Endothelial cell of umbilical vein (primary cell): ENCODE results near the gene CITED2. TPM values are rescaled to one million over a fixed set of nuclear protein-coding genes. Genes with fewer than 3 reads are reported as not detected.

ENCODE experiments used
- BruUV-seq: library from RNA; stranded (reverse); fragments of 400-500 nt; replicated peaks from 2 replicates; lab custom pipeline; 2021; lab: Mats Ljungman, UMichigan
- CTCF ChIA-PET: fragments of 300-600, 350-600 bp; sonication (Branson Sonifier 250); formaldehyde crosslinking; loops from one replicate; lab custom pipeline; 2021; ENCODE audit warnings: antibody characterized with exemption, inconsistent platforms; lab: Charles Lee
- POLR2A ChIA-PET: fragments of 300-600, 350-600 bp; sonication (Branson Sonifier 250); formaldehyde crosslinking; loops from one replicate; lab custom pipeline; 2021; ENCODE audit warnings: antibody characterized with exemption, inconsistent platforms; lab: Charles Lee
- DNase-seq: peaks from one replicate; pipeline ENCODE4 v3.0.0-alpha.2; 2011; ENCODE audit warnings: low read depth, low spot score
- FAIRE-seq: peaks from 2 replicates; lab custom pipeline; 2011; peaks lifted over from hg19 to GRCh38; lab: Jason Lieb, UNC
- H2AFZ ChIP-seq: 2 replicates; pipeline ENCODE4 v1.6.0; 2012; ENCODE audit warnings: low read depth, low read length, control low read depth, inconsistent platforms
- H3K27ac ChIP-seq: 2 replicates; pipeline ENCODE4 v1.5.1; 2011; ENCODE audit warnings: low read depth, mild to moderate bottlenecking, control low read depth, low read length, moderate library complexity; ENCODE audit not compliant: insufficient read depth
- H3K27me3 ChIP-seq, 2 experiments: 2 replicates each; pipeline versions ENCODE4 v1.6.0 to v1.6.1; 2011; ENCODE audit warnings: low read length in 2 of 2, mixed read lengths in 1 of 2; ENCODE audit not compliant: control insufficient read depth in 2 of 2, insufficient read depth in 2 of 2
- H3K36me3 ChIP-seq, 2 experiments: 2 replicates in 1 of 2; 3 replicates in 1 of 2; pipeline ENCODE4 v1.5.1; 2011; ENCODE audit warnings: low read length in 2 of 2, mild to moderate bottlenecking in 1 of 2, moderate library complexity in 1 of 2; ENCODE audit not compliant: control insufficient read depth in 2 of 2, insufficient read depth in 2 of 2; ENCODE audit errors: extremely low read depth in 1 of 2
- H3K4me1 ChIP-seq: 3 replicates; pipeline ENCODE4 v1.5.1; 2011; ENCODE audit warnings: mild to moderate bottlenecking, low read length; ENCODE audit not compliant: control insufficient read depth, insufficient read depth; ENCODE audit errors: extremely low read depth
- H3K4me2 ChIP-seq: 2 replicates; pipeline ENCODE4 v1.6.1; 2011; ENCODE audit warnings: low read length, control low read depth, mixed read lengths; ENCODE audit not compliant: insufficient read depth
- H3K4me3 ChIP-seq, 3 experiments: fragments of 200-600 bp in 1 of 3; sonication (generic), shearing (Covaris generic) in 1 of 3; replicated peaks in 1 of 3; 2 replicates each; pipeline ENCODE4 v1.5.1; 2011 to 2016; ENCODE audit warnings: control low read depth in 3 of 3, low read length in 3 of 3, mild to moderate bottlenecking in 2 of 3, inconsistent platforms in 1 of 3, low read depth in 1 of 3, moderate library complexity in 1 of 3; ENCODE audit not compliant: insufficient read depth in 1 of 3
- H3K79me2 ChIP-seq: 2 replicates; pipeline ENCODE4 v1.6.0; 2012; ENCODE audit warnings: low read length, inconsistent platforms; ENCODE audit not compliant: control insufficient read depth, insufficient read depth
- H3K9ac ChIP-seq: replicated peaks from 2 replicates; pipeline ENCODE3; 2011; ENCODE audit warnings: low read length, control low read depth; ENCODE audit not compliant: insufficient read depth; ENCODE audit errors: extremely low read depth
- H3K9me1 ChIP-seq: replicated peaks from 3 replicates; pipeline ENCODE4 v1.6.0; 2011; ENCODE audit warnings: mild to moderate bottlenecking, low read length; ENCODE audit not compliant: control insufficient read depth, insufficient read depth; ENCODE audit errors: extremely low read depth
- H3K9me3 ChIP-seq: replicated peaks from 2 replicates; pipeline ENCODE4 v1.5.1; 2012; ENCODE audit warnings: low read length, inconsistent platforms; ENCODE audit not compliant: control insufficient read depth, insufficient read depth
- H4K20me1 ChIP-seq: replicated peaks from 2 replicates; pipeline ENCODE3; 2011; ENCODE audit warnings: mild to moderate bottlenecking, low read length; ENCODE audit not compliant: control insufficient read depth, insufficient read depth; ENCODE audit errors: extremely low read depth
- EZH2 ChIP-seq: IDR thresholded peaks from 2 replicates; pipeline ENCODE4 v1.6.1; 2012; ENCODE audit warnings: borderline replicate concordance, low read depth, mild to moderate bottlenecking, moderate library complexity, low read length, inconsistent platforms; ENCODE audit not compliant: severe bottlenecking
- FOS ChIP-seq: IDR thresholded peaks from 2 replicates; pipeline ENCODE4 v1.6.1; 2011; ENCODE audit warnings: mild to moderate bottlenecking, low read length, moderate library complexity, borderline replicate concordance; ENCODE audit not compliant: insufficient read depth
- JUN ChIP-seq: IDR thresholded peaks from 2 replicates; pipeline ENCODE4 v1.6.1; 2011; ENCODE audit warnings: borderline replicate concordance, low read depth; ENCODE audit not compliant: insufficient read length, insufficient read depth
- MAX ChIP-seq: IDR thresholded peaks from 2 replicates; pipeline ENCODE4 v1.6.1; 2011; ENCODE audit not compliant: insufficient read depth, insufficient read length
- MYC ChIP-seq: IDR thresholded peaks from one replicate; pipeline ENCODE4 v1.6.1; 2011; ENCODE audit warnings: mild to moderate bottlenecking, low read depth, low read length
- POLR2A ChIP-seq: IDR thresholded peaks from 2 replicates; pipeline ENCODE4 v1.6.1; 2012; ENCODE audit warnings: low read depth, mild to moderate bottlenecking, control low read depth, low read length
- POLR2AphosphoS5 ChIP-seq: IDR thresholded peaks from 2 replicates; pipeline ENCODE4 v1.6.1; 2012; ENCODE audit warnings: low read depth, mild to moderate bottlenecking, control low read depth, low read length, moderate library complexity; ENCODE audit not compliant: insufficient read depth
- dilution Hi-C: fragments of 300-500 bp; cut with MboI; formaldehyde crosslinking; loops from one replicate; pipeline ENCODE4 v1.15.0; 2019; ENCODE audit warnings: low sequenced_read_pairs; ENCODE audit not compliant: extremely low pct_ligation_motif_present
- intact Hi-C: fragments of 100-400 bp; cut with micrococcal nuclease; formaldehyde crosslinking; loops from one replicate; pipeline ENCODE4 v1.10.0; 2022
- polyA plus RNA-seq, 4 experiments: library from polyadenylated mRNA; depleted of rRNA in 3 of 4; stranded (reverse) in 3 of 4; unstranded in 1 of 4; fragments of >200 nt; gene quantifications; 2 replicates each; pipeline versions ENCODE4 v1.2.1 to v1.2.3, GENCODE V29; 2011 to 2012; ENCODE audit warnings: missing spikeins in 1 of 4
- total RNA-seq: library from RNA; stranded (reverse); gene quantifications from 2 replicates; pipeline ENCODE4 v1.2.3, GENCODE V29; 2021
- TF ChIP-seq, protein P1 (sequence below), 2 donors: IDR thresholded peaks; 1 replicate in 1 of 2; 2 replicates in 1 of 2; pipeline ENCODE4 v1.5.1; 2011; ENCODE audit warnings: low read length in 2 of 2, mild to moderate bottlenecking in 2 of 2, moderate library complexity in 2 of 2, control low read depth in 1 of 2, inconsistent platforms in 1 of 2, low read depth in 1 of 2; ENCODE audit not compliant: insufficient read depth in 1 of 2; ENCODE audit errors: extremely low read depth in 1 of 2

Gene CITED2
- total and polyA plus RNA-seq, 2 donors (not counting 3 experiments of a cell fraction or from before 2014, with no cell fraction given) = 81.1 to 85.7 TPM

- DNase-seq (no peak), FAIRE-seq (no peak)
- no peaks in the 10 kb centered on the region for H3K9me1 ChIP-seq
- H3K4me2 ChIP-seq = no peak overlapping the region
- no peaks in the 10 kb centered on the region for H3K9me3 ChIP-seq
- no peaks in the 10 kb centered on the region for H4K20me1 ChIP-seq
- H3K27me3 ChIP-seq = no peaks in the 10 kb centered on the region
- no peak overlapping the region for H3K4me3 ChIP-seq
- dilution Hi-C loops = no loop called here
- ChIA-PET POLR2A (no interaction called here), CTCF (no interaction called here)
- intact Hi-C loops = no loop called here
- no peaks in the 10 kb centered on the region for H3K4me1 ChIP-seq
- no TSS peak for BruUV-seq
- no peak overlapping the region for H2AFZ ChIP-seq
- H3K27ac ChIP-seq = no peak overlapping the region
- TF ChIP-seq, protein P1, sequence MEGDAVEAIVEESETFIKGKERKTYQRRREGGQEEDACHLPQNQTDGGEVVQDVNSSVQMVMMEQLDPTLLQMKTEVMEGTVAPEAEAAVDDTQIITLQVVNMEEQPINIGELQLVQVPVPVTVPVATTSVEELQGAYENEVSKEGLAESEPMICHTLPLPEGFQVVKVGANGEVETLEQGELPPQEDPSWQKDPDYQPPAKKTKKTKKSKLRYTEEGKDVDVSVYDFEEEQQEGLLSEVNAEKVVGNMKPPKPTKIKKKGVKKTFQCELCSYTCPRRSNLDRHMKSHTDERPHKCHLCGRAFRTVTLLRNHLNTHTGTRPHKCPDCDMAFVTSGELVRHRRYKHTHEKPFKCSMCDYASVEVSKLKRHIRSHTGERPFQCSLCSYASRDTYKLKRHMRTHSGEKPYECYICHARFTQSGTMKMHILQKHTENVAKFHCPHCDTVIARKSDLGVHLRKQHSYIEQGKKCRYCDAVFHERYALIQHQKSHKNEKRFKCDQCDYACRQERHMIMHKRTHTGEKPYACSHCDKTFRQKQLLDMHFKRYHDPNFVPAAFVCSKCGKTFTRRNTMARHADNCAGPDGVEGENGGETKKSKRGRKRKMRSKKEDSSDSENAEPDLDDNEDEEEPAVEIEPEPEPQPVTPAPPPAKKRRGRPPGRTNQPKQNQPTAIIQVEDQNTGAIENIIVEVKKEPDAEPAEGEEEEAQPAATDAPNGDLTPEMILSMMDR (IDR thresholded peaks at IDR 0.05; ENCODE audit: extremely low read depth in 1 of 2, insufficient read depth in 1 of 2, low read depth in 1 of 2, low read length in 2 of 2) = no peak
- no peak for TF ChIP-seq POLR2AphosphoS5
- TF ChIP-seq EZH2 = no peak
- no peak for TF ChIP-seq POLR2A
- no peak for TF ChIP-seq MAX
- TF ChIP-seq FOS = no peak
- TF ChIP-seq MYC = no peak
- TF ChIP-seq JUN = no peak
- no peak overlapping the region for H3K9ac ChIP-seq
- no peaks in the 10 kb centered on the region for H3K79me2 ChIP-seq
- H3K36me3 ChIP-seq = no peaks in the 10 kb centered on the region
These were observed 12.0 kb upstream of the CITED2 start for GRCh38 chr6:139386404-139386803.
